Glutamatergic neuron (in vitro differentiated cells): ENCODE measurements around the gene IL9. TPM values are rescaled to one million over a fixed set of nuclear protein-coding genes. Genes with fewer than 3 reads are reported as not detected.
A peak's percentile ranks its signal among the peaks of the same experiment; 100 is the strongest.

Experiments
- DNase-seq: peaks from one replicate; pipeline ENCODE4 v3.0.0; 2022
- H3K27ac Mint-ChIP-seq: one replicate; pipeline ENCODE4 v1.8.0; 2020; ENCODE audit warnings: mild to moderate bottlenecking, mixed read lengths, inconsistent platforms; ENCODE audit not compliant: unreplicated experiment
- H3K27me3 Mint-ChIP-seq: one replicate; pipeline ENCODE4 v1.8.0; 2020; ENCODE audit warnings: mild to moderate bottlenecking, moderate library complexity, mixed read lengths, inconsistent platforms; ENCODE audit not compliant: unreplicated experiment
- H3K36me3 Mint-ChIP-seq: one replicate; pipeline ENCODE4 v1.8.0; 2020; ENCODE audit warnings: mild to moderate bottlenecking, mixed read lengths, inconsistent platforms; ENCODE audit not compliant: unreplicated experiment
- H3K4me1 Mint-ChIP-seq: one replicate; pipeline ENCODE4 v1.8.0; 2020; ENCODE audit warnings: mild to moderate bottlenecking, low read depth, mixed read lengths, inconsistent platforms; ENCODE audit not compliant: unreplicated experiment
- H3K4me3 Mint-ChIP-seq: one replicate; pipeline ENCODE4 v1.8.0; 2020; ENCODE audit warnings: mild to moderate bottlenecking, mixed read lengths, inconsistent platforms; ENCODE audit not compliant: unreplicated experiment
- H3K9me3 Mint-ChIP-seq: one replicate; pipeline ENCODE4 v1.8.0; 2020; ENCODE audit warnings: mild to moderate bottlenecking, moderate library complexity, mixed read lengths, inconsistent platforms; ENCODE audit not compliant: unreplicated experiment
- CTCF ChIP-seq: fragments of 200-600 bp; sonication (generic); IDR thresholded peaks from one replicate; pipeline ENCODE4 v1.5.0; 2021; ENCODE audit not compliant: partially characterized antibody, unreplicated experiment
- total RNA-seq: library from RNA; stranded (reverse); fragmentation: NEBNext Ultra II Directional; extraction: Animal tissue kit (Norgen Biotek cat#: 25700); gene quantifications from one replicate; pipeline ENCODE4 v1.2.1, GENCODE V29; 2021; ENCODE audit not compliant: unreplicated experiment

The IL9 gene
- total RNA-seq, 1 donor from 2014 or later = not detected

GRCh38 chr5:135937245-135937911, 41.7 kb upstream of the IL9 start:
- no peak for TF ChIP-seq CTCF
- H3K4me3 Mint-ChIP-seq = no peak overlapping the region
- no peak for DNase-seq
- no peaks in the 10 kb centered on the region for H3K27me3 Mint-ChIP-seq
- no peaks in the 10 kb centered on the region for H3K9me3 Mint-ChIP-seq
- H3K4me1 Mint-ChIP-seq = no peaks in the 10 kb centered on the region
- H3K36me3 Mint-ChIP-seq = no peaks in the 10 kb centered on the region
- H3K27ac Mint-ChIP-seq = no peak overlapping the region

- Mint-ChIP-seq H3K4me1 (no peaks in the 10 kb centered on the region), H3K27me3 (peaks cover 2% of the 10 kb centered on the region)
Observed at GRCh38 chr5:135934939-135935338, 39.3 kb upstream of the IL9 start.

GRCh38 chr5:135930949-135931295, 35.3 kb upstream of the IL9 start:
- Mint-ChIP-seq H3K36me3 (no peaks in the 10 kb centered on the region), H3K27me3 (peaks cover 2% of the 10 kb centered on the region), H3K4me1 (no peaks in the 10 kb centered on the region), H3K4me3 (peak overlapping the region; percentile 84), H3K9me3 (no peaks in the 10 kb centered on the region), H3K27ac (no peak overlapping the region)
- no peak for TF ChIP-seq CTCF
- no peak for DNase-seq

More at GRCh38 chr5:135934939-135935338, 39.3 kb upstream of the IL9 start:
- Mint-ChIP-seq H3K36me3 (no peaks in the 10 kb centered on the region), H3K27ac (no peak overlapping the region), H3K9me3 (no peaks in the 10 kb centered on the region), H3K4me3 (no peak overlapping the region)
- DNase-seq = no peak
- no peak for TF ChIP-seq CTCF

- Mint-ChIP-seq H3K27me3 (peaks cover 2% of the 10 kb centered on the region), H3K36me3 (no peaks in the 10 kb centered on the region), H3K9me3 (no peaks in the 10 kb centered on the region), H3K4me1 (no peaks in the 10 kb centered on the region), H3K27ac (no peak overlapping the region), H3K4me3 (peak overlapping the region; percentile 84)
- no peak for TF ChIP-seq CTCF
- peak; percentile 54 for DNase-seq
Observed at GRCh38 chr5:135930029-135930948, 34.6 kb upstream of the IL9 start.

- no peaks in the 10 kb centered on the region for H3K36me3 Mint-ChIP-seq
- H3K4me1 Mint-ChIP-seq = no peaks in the 10 kb centered on the region
- peaks cover 1% of the 10 kb centered on the region for H3K9me3 Mint-ChIP-seq
- H3K4me3 Mint-ChIP-seq = no peak overlapping the region
- peaks cover 2% of the 10 kb centered on the region for H3K27me3 Mint-ChIP-seq
- H3K27ac Mint-ChIP-seq = no peak overlapping the region
- DNase-seq = no peak
- TF ChIP-seq CTCF = no peak
Observed at GRCh38 chr5:135921388-135921787, 25.7 kb upstream of the IL9 start.
